ENCODE measurements around the gene SNX9.
"Not testable (repeated sequence)": the region's sequence is repeated elsewhere in the genome, so short reads cannot be mapped to it uniquely, and the experiment has no call there.

DNA sequence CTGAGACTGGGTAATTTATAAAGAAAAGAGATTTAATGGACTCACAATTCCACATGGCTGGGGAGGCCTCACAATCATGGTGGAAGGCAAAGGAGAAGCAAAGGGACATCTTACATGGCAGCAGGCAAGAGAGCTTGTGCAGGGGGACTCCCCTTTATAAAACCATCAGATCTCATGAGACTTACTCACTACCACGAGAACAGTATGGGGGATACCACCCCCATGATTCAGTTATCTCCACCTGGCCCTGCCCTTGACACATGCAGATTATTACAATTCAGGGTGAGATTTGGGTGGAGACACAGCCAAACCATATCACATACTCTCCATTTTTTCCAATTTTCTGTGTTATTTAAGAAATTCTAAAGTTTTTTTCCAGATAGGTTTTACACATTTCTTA lies 35.6 kb downstream of the SNX9 start:
- TF ChIP-seq, protein P1, sequence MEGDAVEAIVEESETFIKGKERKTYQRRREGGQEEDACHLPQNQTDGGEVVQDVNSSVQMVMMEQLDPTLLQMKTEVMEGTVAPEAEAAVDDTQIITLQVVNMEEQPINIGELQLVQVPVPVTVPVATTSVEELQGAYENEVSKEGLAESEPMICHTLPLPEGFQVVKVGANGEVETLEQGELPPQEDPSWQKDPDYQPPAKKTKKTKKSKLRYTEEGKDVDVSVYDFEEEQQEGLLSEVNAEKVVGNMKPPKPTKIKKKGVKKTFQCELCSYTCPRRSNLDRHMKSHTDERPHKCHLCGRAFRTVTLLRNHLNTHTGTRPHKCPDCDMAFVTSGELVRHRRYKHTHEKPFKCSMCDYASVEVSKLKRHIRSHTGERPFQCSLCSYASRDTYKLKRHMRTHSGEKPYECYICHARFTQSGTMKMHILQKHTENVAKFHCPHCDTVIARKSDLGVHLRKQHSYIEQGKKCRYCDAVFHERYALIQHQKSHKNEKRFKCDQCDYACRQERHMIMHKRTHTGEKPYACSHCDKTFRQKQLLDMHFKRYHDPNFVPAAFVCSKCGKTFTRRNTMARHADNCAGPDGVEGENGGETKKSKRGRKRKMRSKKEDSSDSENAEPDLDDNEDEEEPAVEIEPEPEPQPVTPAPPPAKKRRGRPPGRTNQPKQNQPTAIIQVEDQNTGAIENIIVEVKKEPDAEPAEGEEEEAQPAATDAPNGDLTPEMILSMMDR (IDR thresholded peaks at IDR 0.05) = not testable (repeated sequence)
- not testable (repeated sequence) for TF ChIP-seq POLR2A, POLR2AphosphoS5, EP300 (IDR thresholded peaks at IDR 0.05)
